GM21381 (cell line): ENCODE measurements around the gene APC2.

ENCODE experiments used
- ATAC-seq: cut with Tn5 transposase; IDR thresholded peaks from one replicate; pipeline ENCODE4 v1.9.1; 2021; ENCODE audit warnings: mild to moderate bottlenecking, moderate library complexity; ENCODE audit not compliant: unreplicated experiment

Gene APC2, protein sequence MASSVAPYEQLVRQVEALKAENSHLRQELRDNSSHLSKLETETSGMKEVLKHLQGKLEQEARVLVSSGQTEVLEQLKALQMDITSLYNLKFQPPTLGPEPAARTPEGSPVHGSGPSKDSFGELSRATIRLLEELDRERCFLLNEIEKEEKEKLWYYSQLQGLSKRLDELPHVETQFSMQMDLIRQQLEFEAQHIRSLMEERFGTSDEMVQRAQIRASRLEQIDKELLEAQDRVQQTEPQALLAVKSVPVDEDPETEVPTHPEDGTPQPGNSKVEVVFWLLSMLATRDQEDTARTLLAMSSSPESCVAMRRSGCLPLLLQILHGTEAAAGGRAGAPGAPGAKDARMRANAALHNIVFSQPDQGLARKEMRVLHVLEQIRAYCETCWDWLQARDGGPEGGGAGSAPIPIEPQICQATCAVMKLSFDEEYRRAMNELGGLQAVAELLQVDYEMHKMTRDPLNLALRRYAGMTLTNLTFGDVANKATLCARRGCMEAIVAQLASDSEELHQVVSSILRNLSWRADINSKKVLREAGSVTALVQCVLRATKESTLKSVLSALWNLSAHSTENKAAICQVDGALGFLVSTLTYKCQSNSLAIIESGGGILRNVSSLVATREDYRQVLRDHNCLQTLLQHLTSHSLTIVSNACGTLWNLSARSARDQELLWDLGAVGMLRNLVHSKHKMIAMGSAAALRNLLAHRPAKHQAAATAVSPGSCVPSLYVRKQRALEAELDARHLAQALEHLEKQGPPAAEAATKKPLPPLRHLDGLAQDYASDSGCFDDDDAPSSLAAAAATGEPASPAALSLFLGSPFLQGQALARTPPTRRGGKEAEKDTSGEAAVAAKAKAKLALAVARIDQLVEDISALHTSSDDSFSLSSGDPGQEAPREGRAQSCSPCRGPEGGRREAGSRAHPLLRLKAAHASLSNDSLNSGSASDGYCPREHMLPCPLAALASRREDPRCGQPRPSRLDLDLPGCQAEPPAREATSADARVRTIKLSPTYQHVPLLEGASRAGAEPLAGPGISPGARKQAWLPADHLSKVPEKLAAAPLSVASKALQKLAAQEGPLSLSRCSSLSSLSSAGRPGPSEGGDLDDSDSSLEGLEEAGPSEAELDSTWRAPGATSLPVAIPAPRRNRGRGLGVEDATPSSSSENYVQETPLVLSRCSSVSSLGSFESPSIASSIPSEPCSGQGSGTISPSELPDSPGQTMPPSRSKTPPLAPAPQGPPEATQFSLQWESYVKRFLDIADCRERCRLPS (N-terminal part only)

DNA sequence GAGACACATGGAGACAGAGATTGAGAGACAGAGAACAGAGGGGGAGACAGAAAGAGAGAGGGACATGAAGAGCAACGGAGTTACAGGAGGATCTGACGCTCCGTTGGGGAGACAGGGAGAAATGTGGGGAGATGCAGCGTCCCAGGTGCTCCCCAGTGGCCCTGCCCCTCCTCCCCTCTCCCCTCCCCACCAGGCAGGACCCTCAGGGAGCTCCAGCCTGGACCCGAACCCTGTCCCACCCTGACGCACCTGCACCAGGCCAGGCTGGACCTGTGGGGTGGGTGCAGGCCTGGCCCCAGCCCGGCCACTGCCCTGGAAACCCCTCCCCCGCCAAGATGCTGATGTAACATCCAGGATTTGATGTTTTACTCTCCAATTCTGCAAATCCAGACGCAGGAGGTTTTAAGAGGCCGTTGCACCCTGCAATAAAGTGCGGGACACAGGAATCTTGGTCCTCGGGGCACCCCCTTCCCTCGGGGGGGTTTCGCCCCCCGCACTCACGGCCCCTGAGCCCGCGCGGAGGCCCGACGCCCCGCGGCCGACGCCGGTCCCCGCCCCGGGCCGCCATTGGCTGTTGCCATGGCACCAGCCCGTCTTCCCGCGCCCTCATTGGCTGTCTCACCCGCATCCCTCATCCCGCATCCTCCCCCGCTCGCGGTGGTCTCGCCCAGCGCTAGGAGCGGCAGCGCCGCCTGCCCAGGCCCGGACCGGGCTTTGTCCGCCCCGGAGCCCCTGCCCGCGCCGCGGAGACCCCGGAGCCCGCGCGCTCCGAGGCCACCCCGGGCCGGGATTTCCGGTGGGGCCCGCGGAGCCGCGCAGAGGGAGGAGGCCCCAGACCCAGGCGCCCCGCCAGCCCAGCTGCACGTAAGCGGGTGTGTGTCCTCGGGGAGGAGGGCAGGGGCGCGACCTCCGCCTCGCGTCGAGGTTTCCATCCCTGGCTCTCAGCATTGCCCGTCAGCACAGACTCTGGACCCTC, at the start of gene APC2:
Gene APC2 (plus strand): TSS at position 655 of the 976 bp plus-strand sequence. CDS start 2,881 bp downstream, outside the sequence.
- no peak for ATAC-seq

DNA sequence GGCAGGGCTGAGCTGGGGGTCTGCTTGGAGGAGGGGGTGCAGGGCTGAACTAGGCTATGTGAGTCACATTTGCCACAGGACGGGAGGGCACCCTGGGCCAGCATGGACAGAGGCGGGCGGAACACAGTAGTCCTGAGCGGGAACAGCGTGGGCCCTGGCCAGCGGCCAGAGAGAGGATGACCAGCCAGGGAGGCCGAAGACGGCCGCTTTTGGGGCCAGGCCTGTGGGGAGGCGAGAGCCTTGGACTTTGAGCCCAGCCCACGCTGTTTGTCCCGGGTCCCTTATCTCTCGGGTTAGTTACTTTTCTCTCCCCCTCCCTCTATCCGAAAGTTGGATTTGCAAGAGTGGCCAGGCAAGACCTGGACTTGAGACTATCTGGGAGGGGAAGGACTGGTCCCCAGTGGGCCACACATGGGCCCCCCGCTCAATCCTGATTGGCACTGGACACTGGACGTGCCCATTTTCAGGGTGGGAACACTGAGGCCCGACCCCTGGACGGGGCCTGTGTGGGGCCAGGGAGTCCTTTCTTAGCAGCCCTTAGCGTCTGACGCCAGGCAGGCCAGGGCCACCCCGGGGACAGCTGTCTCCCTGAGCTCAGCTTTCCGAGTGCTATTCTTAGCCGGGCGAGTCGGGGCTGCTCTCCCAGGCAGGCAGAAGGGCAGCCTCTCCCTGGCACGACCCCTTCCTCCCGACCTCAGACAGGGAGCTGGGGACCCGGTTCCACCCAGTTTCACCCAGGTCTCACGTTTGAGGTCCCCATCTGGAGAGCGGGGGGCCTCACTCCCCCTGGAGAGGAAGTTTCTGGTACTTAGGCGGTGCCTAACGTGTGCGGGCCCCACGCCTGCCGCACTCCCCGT, 49.4 kb upstream of the APC2 start:
- no peak for ATAC-seq

DNA sequence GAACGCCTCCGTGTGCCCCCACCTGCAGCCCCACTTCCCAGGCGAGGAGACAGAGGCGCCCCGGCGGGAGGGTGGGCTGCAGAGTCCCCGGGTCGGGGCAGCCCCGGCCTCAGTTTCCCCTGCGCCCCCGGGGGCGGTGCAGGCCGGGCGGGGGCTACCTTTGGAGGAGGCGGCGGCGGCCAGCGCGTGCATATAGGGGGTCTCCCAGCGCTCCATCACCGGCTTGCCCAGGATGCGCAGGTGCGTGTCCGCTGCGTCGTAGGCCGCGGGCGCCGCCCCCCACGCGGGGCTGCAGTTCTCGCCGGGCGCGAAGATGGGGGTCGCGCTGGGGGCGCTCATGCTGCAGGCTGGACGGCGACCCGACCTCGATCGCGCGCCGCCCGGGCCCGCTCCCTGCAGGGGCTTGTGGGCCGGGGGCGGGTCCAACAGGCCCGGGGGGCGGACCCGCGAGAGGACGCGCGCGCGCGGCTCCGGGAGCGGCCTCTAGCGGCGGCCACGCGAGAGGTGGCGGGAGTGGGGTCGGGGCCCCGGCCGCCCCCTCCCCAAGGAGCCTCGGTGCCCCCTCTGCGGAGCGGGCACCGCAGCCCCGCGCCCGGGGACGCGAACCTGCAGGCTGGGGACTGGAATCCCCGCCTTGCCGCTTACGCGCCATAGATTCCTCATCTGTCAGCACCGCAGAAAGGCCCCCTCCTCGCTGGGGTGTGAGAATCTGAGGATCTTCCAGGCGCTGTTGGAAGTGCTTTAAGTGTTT, 48.6 kb upstream of the APC2 start, which contains the start of gene GAMT:
Gene GAMT (minus strand): TSS at position 405 of the 751 bp plus-strand sequence. CDS start 66 bp downstream, at position 339.
- no peak for ATAC-seq

DNA sequence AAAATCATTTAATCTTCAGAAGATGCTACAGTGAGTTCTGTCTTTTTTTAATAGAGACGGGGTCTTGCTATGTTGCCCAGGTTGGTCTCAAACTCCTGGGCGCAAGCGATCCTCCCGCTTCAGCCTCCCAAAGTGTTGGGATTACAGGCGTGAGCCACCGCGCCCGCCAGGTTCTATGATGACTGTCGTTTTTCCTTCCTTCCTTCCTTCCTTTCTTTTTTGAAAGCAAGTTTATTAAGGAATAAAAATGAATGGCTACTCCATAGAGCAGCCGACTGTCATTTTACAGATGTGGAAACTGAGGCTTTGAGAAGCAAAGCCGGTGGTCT, 48.1 kb upstream of the APC2 start:
- ATAC-seq: no peak

DNA sequence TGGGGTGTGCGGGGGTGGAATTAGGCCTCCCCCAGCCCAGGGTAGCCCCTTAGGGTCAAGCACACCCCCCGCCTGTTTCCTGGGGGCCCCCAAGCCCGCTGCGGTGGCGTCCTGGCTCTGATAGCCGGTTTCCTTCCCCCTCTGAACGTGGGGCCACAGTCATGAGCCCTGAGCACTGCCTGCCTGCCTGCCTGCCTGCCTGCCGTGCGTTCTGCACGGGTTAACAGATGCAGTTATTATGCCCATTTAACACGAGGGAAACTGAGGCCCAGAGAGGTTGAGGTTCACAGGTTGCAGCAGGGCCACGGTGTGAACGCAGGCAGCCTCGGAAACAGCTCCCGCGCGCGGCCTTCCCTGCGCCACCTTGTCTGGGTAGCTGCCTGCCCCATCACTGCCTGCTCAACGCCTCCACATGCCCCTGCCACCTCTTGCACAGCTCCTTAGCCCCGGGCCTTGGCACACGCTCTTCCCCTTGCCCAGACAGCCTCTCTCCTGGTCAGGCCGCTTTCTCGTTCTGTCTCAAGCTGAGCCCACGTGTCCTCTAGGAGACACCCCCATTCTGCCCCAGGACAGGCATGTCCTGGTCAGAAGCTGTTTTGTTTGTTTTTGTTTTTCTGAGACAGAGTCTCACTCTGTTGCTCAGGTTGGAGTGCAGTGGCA, 47.4 kb upstream of the APC2 start:
- ATAC-seq: no peak

DNA sequence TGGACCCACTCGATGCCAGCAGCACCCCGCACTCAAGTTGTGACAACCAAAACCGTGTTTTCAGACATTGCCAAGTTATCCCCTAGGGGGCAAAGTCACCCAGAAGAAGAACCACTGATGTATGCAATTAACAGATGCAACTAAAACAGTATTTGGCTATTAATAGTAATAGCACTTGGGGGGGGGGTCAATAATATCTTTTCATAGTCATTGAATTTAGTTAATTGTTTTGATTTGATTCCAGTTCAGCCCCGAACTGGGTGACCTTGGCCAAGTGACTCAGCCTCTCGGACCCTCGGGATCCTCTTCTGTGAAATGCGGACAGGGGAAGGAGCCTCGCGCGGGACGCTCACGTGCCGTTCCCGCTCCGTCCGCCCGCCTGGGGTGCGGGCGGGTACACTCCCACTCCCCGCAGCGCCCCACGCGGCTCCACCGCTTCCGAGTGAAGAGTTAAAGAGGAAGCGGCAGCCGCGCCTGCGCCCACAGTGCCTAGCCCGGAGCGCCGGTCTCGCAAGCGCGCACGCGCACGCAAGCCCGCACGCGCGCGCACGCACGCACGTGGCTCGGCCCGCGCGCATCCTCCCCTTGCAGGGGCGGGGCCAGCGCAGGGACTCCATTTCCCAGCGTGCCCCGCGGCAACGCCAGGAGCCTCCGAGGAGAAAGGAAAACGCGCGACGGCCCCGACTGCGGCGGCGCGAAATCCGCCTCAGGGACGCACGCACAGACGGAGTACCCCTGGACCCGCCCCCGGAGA, 43.0 kb upstream of the APC2 start:
- peak; percentile 77 for ATAC-seq

DNA sequence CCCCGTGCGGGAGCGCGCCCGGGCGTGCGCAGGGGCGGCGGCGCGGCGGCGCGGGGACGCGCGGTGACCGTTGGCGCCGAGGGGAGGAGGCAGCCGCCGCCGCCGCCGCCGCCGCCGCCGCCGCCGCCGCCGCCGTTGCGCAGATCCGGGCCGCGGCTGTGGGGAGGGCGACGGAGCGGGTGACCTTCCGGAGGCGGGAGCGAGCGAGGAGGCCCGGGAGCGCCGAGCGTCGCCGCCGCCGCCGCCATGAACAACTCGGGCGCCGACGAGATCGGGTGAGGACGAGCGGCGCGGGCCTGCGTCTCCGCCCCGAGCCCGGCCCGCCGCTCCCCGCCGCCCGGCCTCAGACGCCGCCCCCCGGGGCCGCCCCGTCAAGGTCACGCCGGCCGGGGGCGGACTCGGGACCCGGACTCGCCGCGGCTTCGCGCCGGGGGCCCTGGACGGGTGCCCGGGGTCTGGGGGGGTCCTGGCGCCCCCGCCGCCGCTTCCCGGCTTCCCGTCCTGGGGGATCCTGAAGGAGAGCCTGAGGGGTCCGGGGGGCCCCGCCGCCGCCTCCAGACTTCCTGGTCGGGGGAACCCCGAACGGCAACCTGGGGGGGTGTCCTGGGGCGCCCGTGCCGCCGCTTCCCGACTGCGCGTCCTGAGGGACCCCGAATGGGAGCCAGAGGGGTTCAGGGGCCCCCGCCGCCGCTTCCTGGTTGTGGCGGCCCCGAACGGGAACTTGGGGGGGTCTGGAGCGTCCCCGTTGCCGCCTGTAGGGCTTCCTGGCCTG, 42.2 kb upstream of the APC2 start, which contains the start of gene DAZAP1:
Gene DAZAP1 (plus strand): TSS at position 59 of the 772 bp plus-strand sequence. CDS start 188 bp downstream, at position 247.
- ATAC-seq: peak; percentile 22

DNA sequence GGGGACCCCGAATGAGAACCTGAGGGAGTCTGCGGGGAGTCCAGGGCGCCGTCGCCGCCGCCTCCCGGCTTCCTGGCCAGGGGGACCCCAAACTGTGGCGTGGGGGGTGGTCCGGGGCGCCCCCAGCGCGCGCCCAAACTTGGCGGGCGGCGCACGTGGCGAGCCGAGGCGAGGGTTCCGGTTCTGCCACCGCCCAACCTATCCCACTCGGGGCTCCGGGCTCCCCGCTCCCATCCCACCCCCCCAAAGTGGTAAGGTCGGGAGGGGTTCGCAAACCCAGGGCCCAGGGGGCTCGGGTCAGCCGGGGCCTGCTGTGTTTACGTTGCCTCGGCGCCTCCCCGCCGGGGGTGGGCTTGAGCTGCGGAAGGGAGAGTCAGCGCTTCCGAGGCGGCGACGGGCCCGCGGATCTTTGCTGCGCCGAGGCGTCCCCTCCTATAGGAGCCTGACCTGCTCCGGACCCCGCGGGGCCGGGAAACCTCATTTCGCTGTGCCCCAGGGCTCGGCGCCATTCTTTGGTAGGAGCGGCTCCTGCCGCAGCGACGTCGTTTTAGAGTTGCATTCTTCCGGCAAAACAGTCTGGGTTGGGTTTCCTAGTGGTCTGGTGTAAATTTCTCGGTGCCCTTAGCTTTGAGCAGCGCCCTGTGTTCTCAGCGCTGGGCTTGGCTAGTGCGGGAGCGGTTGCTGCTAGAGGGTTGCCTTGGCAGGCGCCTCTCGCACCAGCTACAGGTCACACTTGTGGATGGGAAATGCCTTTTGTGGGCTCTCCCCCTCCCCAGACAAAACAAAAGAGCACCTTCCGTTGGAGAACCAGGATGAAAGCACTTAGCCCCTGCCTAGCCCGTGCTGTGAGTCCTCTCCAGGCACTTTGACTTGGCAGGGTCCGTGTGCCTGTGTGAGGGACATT, 41.4 kb upstream of the APC2 start:
- ATAC-seq: no peak

DNA sequence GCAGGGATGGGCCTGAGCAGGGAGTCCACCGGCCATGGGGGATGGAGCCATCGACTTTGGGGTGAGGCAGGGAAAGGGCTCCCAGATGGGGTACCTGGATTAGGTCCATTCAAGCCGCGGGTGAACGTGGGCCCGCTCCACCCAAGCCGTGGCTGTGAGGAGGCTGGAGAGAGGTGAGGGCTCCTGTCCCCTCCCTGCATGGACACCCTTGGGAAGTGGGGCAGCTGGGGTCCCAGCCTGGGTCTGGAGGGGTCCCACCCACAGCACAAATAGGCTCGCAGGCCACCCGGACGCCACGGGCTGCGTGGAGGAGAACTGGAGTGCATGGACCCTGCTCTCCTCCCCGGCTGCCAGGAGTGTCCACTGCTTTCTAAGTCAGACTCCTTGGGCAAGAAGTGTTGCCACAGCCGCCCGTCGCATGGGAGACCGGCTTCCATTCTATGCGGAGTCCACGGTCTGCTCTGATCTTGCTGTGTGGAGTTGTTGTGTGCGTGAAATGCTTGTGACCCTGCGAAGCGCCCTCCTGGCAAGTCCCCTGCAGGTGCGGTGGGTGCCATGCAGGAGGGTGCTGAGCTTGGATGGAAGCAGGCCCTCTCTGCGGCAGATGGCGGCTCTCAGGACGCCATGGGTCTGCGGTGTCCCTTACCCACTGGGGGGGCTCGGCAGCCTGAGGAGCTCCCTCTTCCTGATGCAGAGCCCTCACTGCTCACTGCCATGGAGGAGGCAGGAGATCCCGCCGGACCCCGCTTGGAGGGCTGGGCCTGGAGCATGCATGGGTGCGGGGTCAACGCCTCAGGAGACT, 40.5 kb upstream of the APC2 start:
- no peak for ATAC-seq

DNA sequence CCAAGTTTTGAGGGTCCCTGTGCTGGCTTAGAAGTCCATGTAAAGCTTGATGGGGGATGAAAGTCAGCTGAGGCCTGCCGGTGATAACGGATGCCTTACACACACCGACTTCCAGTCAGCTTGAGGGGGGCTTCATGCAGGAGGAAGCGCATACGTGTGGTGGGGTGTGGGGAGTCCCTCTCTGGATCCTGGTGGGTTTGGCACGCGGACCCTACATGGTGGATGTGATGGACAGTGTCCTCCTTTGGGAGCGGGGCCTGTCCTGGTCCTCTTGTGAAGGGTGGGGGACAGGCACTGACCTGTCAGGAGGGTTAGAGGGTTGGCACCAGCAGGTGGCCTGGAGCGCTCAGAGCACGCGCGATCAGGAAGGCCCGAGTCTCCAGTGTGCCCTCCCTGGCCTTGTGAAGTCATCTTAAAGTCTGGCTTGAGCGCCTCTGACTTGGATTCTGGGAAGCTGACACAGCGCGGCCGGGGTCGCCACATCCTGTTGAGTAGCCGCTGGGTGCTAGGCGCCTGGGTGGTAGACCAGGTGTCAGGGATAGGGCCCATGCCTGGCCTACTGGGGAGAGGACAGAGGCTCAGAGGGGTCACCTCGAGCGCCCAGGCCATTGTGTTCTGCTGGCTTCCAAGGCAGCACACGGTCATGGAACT, 39.7 kb upstream of the APC2 start:
- ATAC-seq: no peak

DNA sequence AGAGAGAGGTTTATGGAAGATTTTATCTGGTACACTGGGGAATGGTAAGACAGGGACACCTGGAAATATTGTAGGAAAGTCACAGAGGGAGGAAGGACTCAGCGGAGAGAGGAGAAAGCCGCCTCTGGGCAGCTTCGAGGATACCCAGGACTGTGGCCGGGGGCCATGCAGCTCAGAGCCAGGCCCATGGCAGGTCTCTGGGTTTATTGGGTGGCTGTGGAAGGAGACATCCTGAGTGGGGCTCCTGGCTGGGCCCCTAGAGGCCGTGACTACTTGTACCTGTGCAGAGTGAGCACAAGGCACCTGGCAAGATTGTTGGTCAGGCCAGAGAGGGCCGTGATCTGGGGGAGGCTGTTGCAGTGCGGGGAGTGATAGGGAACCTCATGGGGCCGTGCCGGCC, 39.1 kb upstream of the APC2 start:
- no peak for ATAC-seq

DNA sequence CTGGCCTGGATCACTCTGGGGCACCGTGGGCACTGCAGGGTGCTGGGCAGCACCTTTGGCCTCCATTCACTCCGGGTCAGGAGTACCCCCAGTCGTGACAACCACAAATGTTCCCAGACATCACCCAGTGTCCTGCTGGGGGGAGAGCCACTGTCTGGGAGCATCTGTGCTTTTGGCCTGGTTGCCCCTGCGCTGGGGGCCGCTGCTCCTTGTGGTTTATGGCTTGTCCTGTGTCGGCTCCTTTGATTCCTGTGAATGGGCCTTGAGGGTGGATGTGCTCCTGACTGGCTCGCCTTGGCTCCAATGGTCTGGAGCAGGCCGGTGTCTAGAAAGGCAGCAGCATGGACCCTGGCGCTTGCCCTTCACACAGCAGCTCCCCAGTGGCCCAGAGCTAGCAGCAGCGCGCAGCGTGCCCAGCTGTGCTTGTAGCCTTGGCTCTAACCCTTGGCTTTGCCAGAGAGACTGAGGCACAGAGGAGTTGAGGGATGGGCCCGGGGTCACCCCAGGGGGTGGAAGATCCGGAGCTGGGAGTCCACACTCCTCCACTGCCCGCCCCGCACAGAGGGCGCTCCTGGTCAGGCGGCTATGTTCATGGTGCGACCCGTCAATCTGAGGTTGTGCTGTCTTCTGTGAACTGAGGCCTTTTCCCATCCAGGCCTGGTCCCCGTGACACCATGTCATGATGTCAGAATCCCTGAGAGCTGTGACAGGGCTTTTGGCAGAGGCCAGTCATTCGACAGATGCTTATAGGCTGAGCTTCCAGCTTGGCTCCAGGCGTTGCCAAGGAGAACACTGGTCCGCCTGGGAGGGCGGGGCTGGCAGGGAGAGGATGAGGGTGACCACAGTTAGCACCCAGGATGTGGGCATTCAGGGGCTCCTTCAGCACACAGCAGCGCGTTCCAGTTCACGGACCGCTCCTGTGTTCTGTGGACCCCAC, 38.4 kb upstream of the APC2 start:
- ATAC-seq: no peak
